ENCODE data around the gene CFAP69.
A peak's percentile ranks its signal among the peaks of the same experiment; 100 is the strongest.

CFAP69 gene

GRCh38 chr7:90239050-90239449 is 5.9 kb upstream of the CFAP69 start:
- H3K4me3 ChIP-seq (replicated peaks in 1 of 2; ENCODE audit: low read depth in 2 of 2, low read length in 2 of 2): no peak overlapping the region
- TF ChIP-seq CTCF (IDR thresholded peaks at IDR 0.05; ENCODE audit: low read depth, low read length): no peak
- no peak for DNase-seq (ENCODE audit: low read depth in 2 of 2)

GRCh38 chr7:90239625-90240228 is 5.2 kb upstream of the CFAP69 start:
- TF ChIP-seq CTCF (IDR thresholded peaks at IDR 0.05; ENCODE audit: low read depth, low read length): no peak
- H3K4me3 ChIP-seq (replicated peaks in 1 of 2; ENCODE audit: low read depth in 2 of 2, low read length in 2 of 2): no peak overlapping the region
- DNase-seq (ENCODE audit: low read depth in 2 of 2): no peak

- H3K4me3 ChIP-seq (replicated peaks in 1 of 2; ENCODE audit: low read depth in 2 of 2, low read length in 2 of 2): no peak overlapping the region
- no peak for TF ChIP-seq CTCF (IDR thresholded peaks at IDR 0.05; ENCODE audit: low read depth, low read length)
- DNase-seq (ENCODE audit: low read depth in 2 of 2): no peak
Observed at GRCh38 chr7:90242369-90243168, 2.4 kb upstream of the CFAP69 start.

GRCh38 chr7:90243556-90243955 is 1.4 kb upstream of the CFAP69 start:
- no peak for TF ChIP-seq CTCF (IDR thresholded peaks at IDR 0.05; ENCODE audit: low read depth, low read length)
- H3K4me3 ChIP-seq (replicated peaks in 1 of 2; ENCODE audit: low read depth in 2 of 2, low read length in 2 of 2): no peak overlapping the region
- DNase-seq (ENCODE audit: low read depth in 2 of 2): no peak

GRCh38 chr7:90244565-90244908 is 437 bp upstream of the CFAP69 start:
- DNase-seq (ENCODE audit: low read depth in 2 of 2): no peak
- no peak for TF ChIP-seq CTCF (IDR thresholded peaks at IDR 0.05; ENCODE audit: low read depth, low read length)
- peak overlapping the region; percentile 92 to 97 for H3K4me3 ChIP-seq (replicated peaks in 1 of 2; ENCODE audit: low read depth in 2 of 2, low read length in 2 of 2)

GRCh38 chr7:90246171-90246570 is 1.2 kb downstream of the CFAP69 start:
- no peak for TF ChIP-seq CTCF (IDR thresholded peaks at IDR 0.05; ENCODE audit: low read depth, low read length)
- peak overlapping the region; percentile 92 to 97 for H3K4me3 ChIP-seq (replicated peaks in 1 of 2; ENCODE audit: low read depth in 2 of 2, low read length in 2 of 2)
- DNase-seq (ENCODE audit: low read depth in 2 of 2): peak; percentile 55 to 90
